RWPE1 (cell line): ENCODE measurements around the gene TMSB4X.
"Not testable (repeated sequence)": the region's sequence is repeated elsewhere in the genome, so short reads cannot be mapped to it uniquely, and the experiment has no call there.

Experiments used
- CTCF ChIA-PET: fragments of 350-600 bp; sonication (Branson Sonifier 250); formaldehyde crosslinking; extraction: SDS; loops from one replicate; lab custom pipeline; 2021; lab: Yijun Ruan, JAX
- POLR2A ChIA-PET: fragments of 400-600 bp; formaldehyde crosslinking; extraction: SDS; loops from one replicate; lab custom pipeline; 2020; ENCODE audit warnings: antibody characterized with exemption; ENCODE audit not compliant: low non-redundant PET; lab: Yijun Ruan, JAX
- DNase-seq: peaks from one replicate; pipeline ENCODE4 v3.0.0; 2012; ENCODE audit warnings: low spot score
- H3K27ac ChIP-seq: fragments of 450-650 bp; 2 replicates; pipeline ENCODE4 v1.5.1; 2017
- CTCF ChIP-seq: fragments of 450-650 bp; conservative IDR thresholded peaks from 2 replicates; pipeline ENCODE4 v1.5.1; 2017; ENCODE audit warnings: low read depth, mild to moderate bottlenecking

TMSB4X gene

GRCh38 chrX:12977761-12978204, 2.9 kb downstream of the TMSB4X start:
- DNase-seq, result no peak
- ChIA-PET POLR2A (no interaction called here), CTCF (no interaction called here)
- peak overlapping the region; percentile 75 for H3K27ac ChIP-seq
- TF ChIP-seq CTCF, result no peak

- TF ChIP-seq CTCF, result no peak
- peak overlapping the region; percentile 75 for H3K27ac ChIP-seq
- DNase-seq, result no peak
- CTCF ChIA-PET, result interaction anchor here (0.6 kb wide), 2 partner anchors 15 to 382 kb away, joined by 3 read pairs; no protein-coding TSS in a partner anchor
- POLR2A ChIA-PET, result interaction anchor here (0.6 kb wide), 1 partner anchor 531 kb away, joined by 3 read pairs; no protein-coding TSS in a partner anchor
Measured at GRCh38 chrX:12978205-12979025, 3.5 kb downstream of the TMSB4X start.

- ChIA-PET CTCF (interaction anchor here (0.6 kb wide), 1 partner anchor 381 kb away, joined by 3 read pairs; no protein-coding TSS in a partner anchor), POLR2A (interaction anchor here (0.7 kb wide), 1 partner anchor 25 kb away, joined by 3 read pairs; no protein-coding TSS in a partner anchor)
- DNase-seq, result no peak
- H3K27ac ChIP-seq, result no peak overlapping the region
- TF ChIP-seq CTCF, result no peak
Measured at GRCh38 chrX:12979026-12979607, 4.2 kb downstream of the TMSB4X start.

GRCh38 chrX:12979616-12980015, 4.7 kb downstream of the TMSB4X start:
- H3K27ac ChIP-seq, result no peak overlapping the region
- CTCF ChIA-PET, result no interaction called here
- no peak for DNase-seq
- POLR2A ChIA-PET, result interaction anchor here (0.7 kb wide), 1 partner anchor 26 kb away, joined by 3 read pairs; no protein-coding TSS in a partner anchor
- TF ChIP-seq CTCF, result no peak

GRCh38 chrX:12980039-12980438, 5.1 kb downstream of the TMSB4X start:
- POLR2A ChIA-PET, H3K27ac ChIP-seq, CTCF ChIA-PET, DNase-seq: not testable (repeated sequence)

- H3K27ac ChIP-seq, result no peak overlapping the region
- POLR2A ChIA-PET, result no interaction called here
- TF ChIP-seq CTCF, result no peak
- DNase-seq, result no peak
- CTCF ChIA-PET, result no interaction called here
Measured at GRCh38 chrX:12981880-12982279, 7.0 kb downstream of the TMSB4X start.
